Spleen (tissue), 7 donors: ENCODE data around the gene BCL3.

Experiments used
- CTCF ChIP-seq, 11 experiments: fragments of 200-600 bp in 7 of 11; fragments of 450-650 bp in 4 of 11; sonication (generic) in 4 of 11; IDR thresholded peaks in 8 of 11; conservative IDR thresholded peaks in 3 of 11; 1 replicate in 7 of 11; 2 replicates in 4 of 11; pipeline versions ENCODE4 v1.4.0 to v1.8.0; 2016 to 2021; ENCODE audit warnings: antibody characterized with exemption in 11 of 11, inconsistent platforms in 4 of 11, mild to moderate bottlenecking in 1 of 11
- POLR2A ChIP-seq, 3 donors: fragments of 450-650 bp; IDR thresholded peaks; one replicate each; pipeline ENCODE4 v1.5.1; 2017; ENCODE audit warnings: antibody characterized with exemption in 3 of 3, mild to moderate bottlenecking in 1 of 3
- POLR2AphosphoS5 ChIP-seq, 3 donors: sonication (generic); formaldehyde crosslinking; IDR thresholded peaks; one replicate each; pipeline ENCODE4 v1.5.1; 2017; ENCODE audit warnings: antibody characterized with exemption in 3 of 3
- donor health status: DM: no; HTN: no; CAD: no; lungs with moderate emphysema.
- donor health status: DM: no; HTN: no; CAD: no.
- donor health status: DM: no; HTN: no; CAD: no.

GRCh38 chr19:44701228-44701627 lies 47.3 kb upstream of the BCL3 start:
- TF ChIP-seq POLR2AphosphoS5 (IDR thresholded peaks at IDR 0.05), result no peak
- no peak for TF ChIP-seq CTCF (IDR thresholded peaks at IDR 0.05 in 8 of 11, conservative IDR thresholded peaks at IDR 0.05 in 3 of 11)
- TF ChIP-seq POLR2A (IDR thresholded peaks at IDR 0.05), result no peak
